Rectal smooth muscle tissue (tissue), 1 donor: ENCODE data around the gene RFX4.

Experiments used
- H3K27ac ChIP-seq: one replicate; pipeline ENCODE4 v1.7.0; 2013; ENCODE audit warnings: low read depth, low read length, inconsistent platforms
- H3K27me3 ChIP-seq: one replicate; pipeline ENCODE4 v1.7.0; 2013; ENCODE audit warnings: low read length; ENCODE audit not compliant: control insufficient read depth, insufficient read depth
- H3K36me3 ChIP-seq: one replicate; pipeline ENCODE4 v1.7.0; 2013; ENCODE audit warnings: low read length; ENCODE audit not compliant: control insufficient read depth, insufficient read depth
- H3K4me1 ChIP-seq: one replicate; pipeline ENCODE4 v1.7.0; 2013; ENCODE audit warnings: low read length; ENCODE audit not compliant: control insufficient read depth, insufficient read depth
- H3K4me3 ChIP-seq: one replicate; pipeline ENCODE4 v1.7.0; 2013; ENCODE audit warnings: low read length
- H3K9ac ChIP-seq: one replicate; pipeline ENCODE4 v1.7.0; 2013; ENCODE audit warnings: low read length

The RFX4 gene

DNA sequence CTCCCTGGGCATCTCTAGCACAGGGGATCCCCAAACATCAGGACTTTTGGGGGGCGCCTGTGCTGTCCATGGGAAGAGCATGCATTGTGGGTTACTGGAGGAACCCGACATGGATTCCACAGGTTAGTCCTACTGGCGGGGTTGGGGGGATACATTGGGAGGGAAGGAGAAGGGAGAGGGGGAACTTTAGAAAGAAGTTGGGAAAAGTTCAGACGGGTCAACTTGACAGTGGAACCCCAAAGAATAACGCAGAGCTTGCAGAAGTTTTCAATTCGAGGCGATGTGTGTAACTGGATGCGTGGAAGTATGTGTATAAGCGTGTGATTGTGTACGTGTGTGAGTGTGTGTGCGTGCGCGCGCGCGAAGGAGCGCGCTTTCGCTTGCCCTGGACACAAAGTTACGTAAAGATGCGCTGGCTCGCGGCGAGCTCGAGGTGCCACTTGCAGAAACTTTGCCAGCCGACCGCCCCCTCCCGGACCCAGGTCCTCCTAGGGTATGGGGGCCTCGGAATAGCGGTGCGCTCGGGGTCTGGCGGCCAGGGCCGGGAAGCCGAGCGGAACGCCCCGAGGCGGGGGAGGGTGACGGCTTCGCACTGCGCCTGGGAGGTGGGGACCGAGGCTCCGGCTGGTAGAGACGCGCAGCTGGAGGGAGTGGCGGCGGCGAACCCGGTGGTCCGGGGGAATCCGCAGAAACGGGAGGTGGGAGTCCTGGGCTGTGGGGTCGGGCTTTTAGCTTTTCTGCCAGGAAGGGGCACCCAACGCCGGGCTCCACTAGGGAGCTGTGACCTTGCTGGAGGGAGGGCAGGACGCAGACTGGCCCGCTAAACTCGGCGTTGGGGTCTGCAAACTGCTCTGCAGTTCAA is 669 bp downstream of the RFX4 start:
- Histone ChIP-seq H3K9ac (no peak overlapping the region), H3K4me3 (peak overlapping the region; percentile 45), H3K4me1 (no peaks in the 10 kb centered on the region), H3K36me3 (no peaks in the 10 kb centered on the region), H3K27me3 (peaks cover 51% of the 10 kb centered on the region), H3K27ac (no peak overlapping the region)

DNA sequence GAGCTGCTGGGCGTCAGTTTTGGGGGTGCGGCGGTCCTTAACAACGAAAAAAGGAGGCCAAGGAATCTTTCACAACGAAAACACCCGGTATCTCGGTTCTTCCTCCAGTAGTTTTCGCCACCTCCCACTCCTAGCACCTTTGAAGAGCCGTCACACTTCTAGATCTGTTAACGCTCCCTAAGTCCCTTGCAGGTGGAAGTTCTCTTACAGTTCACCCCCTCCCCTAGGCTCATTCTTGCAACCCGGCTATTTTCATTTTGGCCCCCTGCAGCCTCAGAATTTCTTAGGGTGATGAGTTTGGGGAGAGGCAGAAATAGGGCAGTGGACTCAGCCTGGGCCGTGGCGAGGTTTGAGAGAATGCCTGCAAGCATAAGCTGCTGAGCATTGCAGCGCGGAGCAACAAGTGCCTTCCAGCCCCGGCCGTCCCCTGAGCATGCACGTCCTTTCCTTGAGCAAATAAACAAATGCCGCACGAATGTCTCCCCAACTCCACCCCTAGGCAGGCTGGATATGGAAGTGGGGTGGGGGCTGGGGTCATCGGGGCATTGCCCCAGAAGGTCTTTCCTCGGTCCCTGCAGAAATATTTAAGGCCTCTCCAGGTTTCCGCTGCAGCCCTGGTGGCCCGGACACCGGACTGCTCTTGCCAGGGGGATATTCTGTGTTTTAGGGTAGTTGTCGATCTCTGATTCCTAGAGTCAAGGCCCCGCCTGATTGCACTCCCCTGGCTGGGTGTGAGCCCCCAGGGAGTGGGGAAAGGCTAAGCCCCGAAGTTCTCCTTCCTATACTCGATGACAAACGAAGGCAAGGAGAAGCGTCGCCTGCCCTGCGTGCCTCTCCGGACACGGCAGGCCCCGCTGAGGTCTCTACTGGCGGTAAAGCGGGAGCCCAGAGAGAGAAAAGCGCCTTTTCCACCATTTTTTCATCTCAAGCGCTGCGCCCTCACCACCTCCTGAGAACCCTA is 1.6 kb downstream of the RFX4 start:
- H3K4me3 ChIP-seq, result peak overlapping the region; percentile 45
- H3K9ac ChIP-seq, result no peak overlapping the region
- peaks cover 47% of the 10 kb centered on the region for H3K27me3 ChIP-seq
- H3K27ac ChIP-seq, result no peak overlapping the region
- H3K36me3 ChIP-seq, result no peaks in the 10 kb centered on the region
- no peaks in the 10 kb centered on the region for H3K4me1 ChIP-seq

GRCh38 chr12:106585105-106585520 is 2.3 kb downstream of the RFX4 start:
- Histone ChIP-seq H3K4me3 (no peak overlapping the region), H3K27me3 (peaks cover 48% of the 10 kb centered on the region), H3K36me3 (no peaks in the 10 kb centered on the region), H3K9ac (no peak overlapping the region), H3K27ac (no peak overlapping the region), H3K4me1 (no peaks in the 10 kb centered on the region)

- H3K4me3 ChIP-seq, result no peak overlapping the region
- no peaks in the 10 kb centered on the region for H3K36me3 ChIP-seq
- no peak overlapping the region for H3K27ac ChIP-seq
- no peaks in the 10 kb centered on the region for H3K4me1 ChIP-seq
- H3K9ac ChIP-seq, result no peak overlapping the region
- peaks cover 43% of the 10 kb centered on the region for H3K27me3 ChIP-seq
These were observed 2.9 kb downstream of the RFX4 start for GRCh38 chr12:106585521-106586277.

GRCh38 chr12:106586278-106586802 is 3.5 kb downstream of the RFX4 start:
- Histone ChIP-seq H3K27me3 (peaks cover 37% of the 10 kb centered on the region), H3K27ac (no peak overlapping the region), H3K36me3 (no peaks in the 10 kb centered on the region), H3K4me1 (no peaks in the 10 kb centered on the region), H3K9ac (no peak overlapping the region), H3K4me3 (no peak overlapping the region)

GRCh38 chr12:106586803-106587684 is 4.2 kb downstream of the RFX4 start:
- Histone ChIP-seq H3K27ac (no peak overlapping the region), H3K9ac (no peak overlapping the region), H3K27me3 (peaks cover 35% of the 10 kb centered on the region), H3K4me3 (no peak overlapping the region), H3K4me1 (no peaks in the 10 kb centered on the region), H3K36me3 (no peaks in the 10 kb centered on the region)

- Histone ChIP-seq H3K36me3 (no peaks in the 10 kb centered on the region), H3K27ac (no peak overlapping the region), H3K27me3 (peaks cover 26% of the 10 kb centered on the region), H3K4me3 (no peak overlapping the region), H3K9ac (no peak overlapping the region), H3K4me1 (no peaks in the 10 kb centered on the region)
These were observed 6.0 kb downstream of the RFX4 start for GRCh38 chr12:106588771-106589170.

DNA sequence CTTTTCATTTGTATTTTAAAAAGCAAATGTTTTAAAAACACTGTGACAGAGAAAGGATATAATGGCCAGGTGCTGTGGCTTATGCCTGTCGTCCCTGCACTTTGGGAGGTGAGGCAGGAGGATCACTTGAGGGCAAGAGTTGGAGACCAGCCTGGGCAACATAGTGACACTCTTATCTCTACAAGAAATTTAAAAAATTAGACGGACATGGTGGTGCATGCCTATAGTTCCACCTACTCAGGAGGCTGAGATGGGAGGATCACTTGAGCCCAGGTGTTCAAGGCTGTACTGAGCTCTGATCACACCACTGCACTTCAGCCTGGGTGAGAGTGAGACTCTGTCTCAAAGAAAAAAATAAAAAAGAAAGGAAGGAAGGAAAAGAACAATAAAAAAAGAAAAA is 7.8 kb downstream of the RFX4 start:
- Histone ChIP-seq H3K9ac (no peak overlapping the region), H3K27ac (no peak overlapping the region), H3K27me3 (peaks cover 19% of the 10 kb centered on the region), H3K36me3 (no peaks in the 10 kb centered on the region), H3K4me1 (no peaks in the 10 kb centered on the region), H3K4me3 (no peak overlapping the region)

DNA sequence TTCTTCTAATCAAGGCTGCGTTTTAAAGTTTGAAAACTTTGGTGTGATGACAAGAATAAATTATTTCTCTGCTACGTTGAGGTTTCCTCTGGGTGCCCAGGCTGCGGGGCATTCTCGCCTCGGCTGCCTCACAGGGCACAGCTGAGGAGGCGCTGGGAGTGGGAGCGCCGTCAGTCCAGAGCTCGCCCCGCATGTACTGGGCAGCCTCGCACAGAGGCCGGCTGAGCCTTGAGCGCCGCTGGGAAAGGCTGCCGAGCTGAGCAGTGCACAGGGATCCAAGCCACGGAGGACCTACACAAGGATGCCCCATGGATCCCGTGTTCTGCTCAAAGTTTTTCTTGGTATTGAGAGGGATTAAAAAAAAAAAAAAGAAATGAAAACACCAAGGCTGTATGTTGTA is 11.6 kb downstream of the RFX4 start:
- no peaks in the 10 kb centered on the region for H3K4me1 ChIP-seq
- H3K36me3 ChIP-seq, result no peaks in the 10 kb centered on the region
- no peak overlapping the region for H3K4me3 ChIP-seq
- H3K9ac ChIP-seq, result no peak overlapping the region
- no peak overlapping the region for H3K27ac ChIP-seq
- peaks cover 5% of the 10 kb centered on the region for H3K27me3 ChIP-seq

GRCh38 chr12:106595268-106595667 is 12.5 kb downstream of the RFX4 start:
- H3K9ac ChIP-seq, result no peak overlapping the region
- no peak overlapping the region for H3K4me3 ChIP-seq
- H3K27me3 ChIP-seq, result peaks cover 2% of the 10 kb centered on the region
- no peaks in the 10 kb centered on the region for H3K36me3 ChIP-seq
- H3K4me1 ChIP-seq, result no peaks in the 10 kb centered on the region
- no peak overlapping the region for H3K27ac ChIP-seq

DNA sequence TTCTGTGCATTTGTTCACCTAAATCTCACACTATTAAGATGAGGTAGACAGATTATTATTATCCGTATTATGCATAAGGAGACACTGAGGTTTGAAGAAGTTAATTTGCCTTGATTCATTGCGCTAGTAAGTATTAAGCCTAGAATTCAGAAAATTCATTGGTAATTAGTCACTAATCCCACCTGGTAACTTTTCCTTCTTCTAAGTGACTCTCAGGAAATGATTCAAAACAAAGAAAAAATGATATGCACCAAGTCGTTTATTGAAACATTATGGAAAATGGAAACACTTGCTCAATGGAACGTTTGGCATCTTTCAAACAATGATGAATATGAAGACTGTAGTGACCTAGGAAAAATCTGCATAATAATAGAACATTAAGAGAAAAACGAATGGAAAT is 15.2 kb downstream of the RFX4 start:
- no peaks in the 10 kb centered on the region for H3K36me3 ChIP-seq
- H3K4me1 ChIP-seq, result no peaks in the 10 kb centered on the region
- H3K27me3 ChIP-seq, result no peaks in the 10 kb centered on the region
- H3K27ac ChIP-seq, result no peak overlapping the region
- H3K9ac ChIP-seq, result no peak overlapping the region
- no peak overlapping the region for H3K4me3 ChIP-seq
